NCI-H2107 treated with DMSO at 0.1 percent for 48 hours (cell line): Measurements from ENCODE around the gene ENTPD6.

Experiments
- DNase-seq: peaks from one replicate; lab custom pipeline; 2025; ENCODE audit not compliant: unreplicated experiment; lab: John Stamatoyannopoulos, UW

ENTPD6 gene

DNA sequence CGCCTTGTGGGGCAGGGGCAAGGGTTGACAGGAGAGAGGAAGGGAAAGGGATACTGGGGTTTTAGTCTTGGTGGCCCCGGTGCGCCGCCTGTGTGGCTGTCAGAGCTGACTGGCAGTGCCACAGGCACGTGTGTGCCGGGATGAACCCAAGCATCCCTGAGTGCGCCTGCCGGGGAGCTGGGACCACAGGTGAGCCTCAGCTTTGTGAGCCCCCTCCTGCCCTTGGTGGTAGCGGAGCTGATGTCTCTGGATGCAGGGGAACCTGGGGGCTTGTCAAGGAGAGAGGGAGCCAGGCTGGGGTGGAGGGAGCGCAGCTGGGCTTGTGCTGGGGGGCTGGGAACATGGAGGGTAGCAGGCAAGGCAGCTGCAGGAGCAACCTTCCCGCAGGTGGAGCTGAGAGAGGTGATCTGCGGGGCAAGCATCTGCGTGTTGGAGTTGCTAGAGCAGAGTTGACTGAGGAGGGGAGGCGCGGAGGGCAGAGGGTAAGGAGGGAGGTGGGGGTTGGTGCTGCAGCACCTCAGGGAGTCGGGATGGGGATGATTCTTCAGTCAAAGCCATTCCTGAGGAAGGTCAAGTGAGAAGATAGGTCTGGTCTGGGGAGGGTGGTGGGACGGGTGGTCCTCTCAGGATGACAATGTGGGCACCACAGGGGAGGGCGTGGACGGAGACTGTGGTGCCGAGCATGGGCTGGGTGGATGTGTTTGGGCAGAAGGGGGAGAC, 80.5 kb downstream of the ENTPD6 start:
- no peak for DNase-seq
